Right kidney (tissue), 1 donor: ENCODE data around the gene MBD4.

ENCODE experiments used
- DNase-seq: peaks from one replicate; pipeline ENCODE4 v3.0.0-alpha.2; 2016

Gene MBD4

GRCh38 chr3:129463716-129464115 lies 24.0 kb upstream of the MBD4 start:
- no peak for DNase-seq

GRCh38 chr3:129463094-129463493 lies 23.3 kb upstream of the MBD4 start:
- no peak for DNase-seq

- no peak for DNase-seq
Observed at GRCh38 chr3:129462361-129462968, 22.7 kb upstream of the MBD4 start.

GRCh38 chr3:129461461-129462146 lies 21.9 kb upstream of the MBD4 start:
- DNase-seq = no peak

GRCh38 chr3:129461022-129461421 lies 21.3 kb upstream of the MBD4 start:
- DNase-seq = no peak

- DNase-seq = no peak
Observed at GRCh38 chr3:129460572-129460971, 20.8 kb upstream of the MBD4 start.

- no peak for DNase-seq
Observed at GRCh38 chr3:129460155-129460554, 20.4 kb upstream of the MBD4 start.

- no peak for DNase-seq
Observed at GRCh38 chr3:129453732-129454131, 14.0 kb upstream of the MBD4 start.

GRCh38 chr3:129449279-129450115 lies 9.7 kb upstream of the MBD4 start:
- DNase-seq = no peak

- DNase-seq = no peak
Observed at GRCh38 chr3:129448186-129448895, 8.6 kb upstream of the MBD4 start.

GRCh38 chr3:129446926-129447325 lies 7.2 kb upstream of the MBD4 start:
- no peak for DNase-seq

GRCh38 chr3:129445471-129445870 lies 5.7 kb upstream of the MBD4 start:
- no peak for DNase-seq

GRCh38 chr3:129442947-129443346 lies 3.2 kb upstream of the MBD4 start:
- DNase-seq = no peak

GRCh38 chr3:129442486-129442885 lies 2.7 kb upstream of the MBD4 start:
- DNase-seq = no peak

GRCh38 chr3:129441782-129442181 lies 2.0 kb upstream of the MBD4 start:
- DNase-seq = no peak

- DNase-seq = no peak
Observed at GRCh38 chr3:129441215-129441614, 1.5 kb upstream of the MBD4 start.

- DNase-seq = no peak
Observed at GRCh38 chr3:129440618-129441190, 956 bp upstream of the MBD4 start.

- no peak for DNase-seq
Observed at GRCh38 chr3:129439226-129439816, 427 bp downstream of the MBD4 start.

- no peak for DNase-seq
Observed at GRCh38 chr3:129435367-129435766, 4.4 kb downstream of the MBD4 start.

GRCh38 chr3:129434140-129434539 lies 5.6 kb downstream of the MBD4 start:
- no peak for DNase-seq

- no peak for DNase-seq
Observed at GRCh38 chr3:129433565-129433964, 6.2 kb downstream of the MBD4 start.

GRCh38 chr3:129432671-129433070 lies 7.1 kb downstream of the MBD4 start:
- DNase-seq = no peak
